ENCODE results near the gene FA2H.

GRCh38 chr16:74753180-74753579 lies 21.4 kb downstream of the FA2H start:
- TF ChIP-seq, protein P1, sequence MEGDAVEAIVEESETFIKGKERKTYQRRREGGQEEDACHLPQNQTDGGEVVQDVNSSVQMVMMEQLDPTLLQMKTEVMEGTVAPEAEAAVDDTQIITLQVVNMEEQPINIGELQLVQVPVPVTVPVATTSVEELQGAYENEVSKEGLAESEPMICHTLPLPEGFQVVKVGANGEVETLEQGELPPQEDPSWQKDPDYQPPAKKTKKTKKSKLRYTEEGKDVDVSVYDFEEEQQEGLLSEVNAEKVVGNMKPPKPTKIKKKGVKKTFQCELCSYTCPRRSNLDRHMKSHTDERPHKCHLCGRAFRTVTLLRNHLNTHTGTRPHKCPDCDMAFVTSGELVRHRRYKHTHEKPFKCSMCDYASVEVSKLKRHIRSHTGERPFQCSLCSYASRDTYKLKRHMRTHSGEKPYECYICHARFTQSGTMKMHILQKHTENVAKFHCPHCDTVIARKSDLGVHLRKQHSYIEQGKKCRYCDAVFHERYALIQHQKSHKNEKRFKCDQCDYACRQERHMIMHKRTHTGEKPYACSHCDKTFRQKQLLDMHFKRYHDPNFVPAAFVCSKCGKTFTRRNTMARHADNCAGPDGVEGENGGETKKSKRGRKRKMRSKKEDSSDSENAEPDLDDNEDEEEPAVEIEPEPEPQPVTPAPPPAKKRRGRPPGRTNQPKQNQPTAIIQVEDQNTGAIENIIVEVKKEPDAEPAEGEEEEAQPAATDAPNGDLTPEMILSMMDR (IDR thresholded peaks at IDR 0.05), result no peak
- no peak for TF ChIP-seq POLR2A (IDR thresholded peaks at IDR 0.05)
